Fibroblast of pulmonary artery (primary cell): ENCODE measurements around the gene DNAJC15.

Experiments used
- DNase-seq: peaks from one replicate; pipeline ENCODE4 v3.0.0-alpha.2; 2010; ENCODE audit warnings: low read depth
- H3K4me3 ChIP-seq: replicated peaks from 2 replicates; pipeline ENCODE4 v1.5.1; 2011; ENCODE audit warnings: low read depth, mild to moderate bottlenecking, control low read depth, low read length, moderate library complexity
- CTCF ChIP-seq: IDR thresholded peaks from 2 replicates; pipeline ENCODE4 v1.5.1; 2011; ENCODE audit warnings: mild to moderate bottlenecking, control low read depth, low read length, inconsistent platforms; ENCODE audit errors: missing control alignments

The DNAJC15 gene

GRCh38 chr13:43107780-43108179 is 84.4 kb downstream of the DNAJC15 start:
- H3K4me3 ChIP-seq = no peak overlapping the region
- TF ChIP-seq CTCF = no peak
- no peak for DNase-seq

- H3K4me3 ChIP-seq = no peak overlapping the region
- no peak for DNase-seq
- TF ChIP-seq CTCF = no peak
Observed at GRCh38 chr13:43110036-43110435, 86.7 kb downstream of the DNAJC15 start.

DNA sequence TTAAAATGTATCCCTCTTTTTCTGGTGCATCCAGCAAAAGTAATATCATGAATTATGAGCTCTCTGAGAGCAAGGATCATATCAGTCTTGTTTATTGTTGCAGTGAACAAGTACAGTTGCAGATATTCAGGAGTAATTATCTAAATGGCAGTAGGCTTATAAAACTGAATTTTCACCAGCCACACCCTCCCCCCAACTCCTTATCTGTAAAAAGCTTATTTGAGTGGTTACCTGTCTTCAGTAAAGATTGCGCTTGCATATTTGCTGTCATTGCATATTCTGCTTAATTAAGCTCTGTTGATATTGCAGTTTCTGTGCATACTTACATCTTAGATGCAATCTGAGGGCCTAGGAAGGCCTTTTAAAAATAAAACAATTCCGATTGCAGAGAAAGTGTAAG is 87.3 kb downstream of the DNAJC15 start:
- DNase-seq = no peak
- no peak for TF ChIP-seq CTCF
- no peak overlapping the region for H3K4me3 ChIP-seq

DNA sequence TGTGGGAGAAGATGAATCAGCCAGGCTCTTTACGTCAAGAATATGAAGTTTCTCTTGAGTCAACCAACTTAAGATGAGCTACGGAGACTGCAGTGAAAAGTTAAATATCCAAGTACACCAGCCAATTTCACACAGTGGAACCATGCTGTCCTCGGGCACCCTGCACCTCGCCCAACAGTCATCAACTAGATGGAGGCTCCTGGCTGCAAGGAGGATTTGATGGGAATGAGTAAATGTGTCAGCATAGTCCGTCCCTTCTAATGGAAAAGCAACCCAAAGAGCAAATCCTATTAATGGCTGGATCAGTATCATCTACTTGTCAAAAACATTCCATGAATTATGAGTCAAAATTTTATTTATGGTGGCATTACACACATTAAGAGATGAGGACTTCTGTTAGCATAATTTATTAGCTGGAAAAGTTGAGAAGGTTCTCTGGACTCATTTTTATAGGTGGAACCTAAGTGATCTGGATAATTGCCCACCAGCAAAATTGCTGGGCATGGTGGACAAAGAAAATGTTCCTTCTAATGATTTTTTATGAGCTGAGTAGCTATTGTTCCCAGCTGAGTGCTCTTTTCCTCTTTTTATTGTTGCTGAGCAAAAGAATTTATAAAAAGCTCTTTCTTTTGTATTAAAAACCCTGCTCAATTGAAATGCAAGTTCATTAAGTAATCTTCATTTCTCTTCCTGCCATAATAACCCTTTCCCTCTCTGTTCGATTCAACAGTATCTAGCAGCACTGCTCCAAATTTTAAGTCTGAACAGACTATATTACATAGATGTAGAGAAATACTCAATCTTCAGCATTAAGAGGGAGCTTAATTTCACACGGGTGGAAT is 88.4 kb downstream of the DNAJC15 start:
- DNase-seq = no peak
- no peak overlapping the region for H3K4me3 ChIP-seq
- no peak for TF ChIP-seq CTCF

DNA sequence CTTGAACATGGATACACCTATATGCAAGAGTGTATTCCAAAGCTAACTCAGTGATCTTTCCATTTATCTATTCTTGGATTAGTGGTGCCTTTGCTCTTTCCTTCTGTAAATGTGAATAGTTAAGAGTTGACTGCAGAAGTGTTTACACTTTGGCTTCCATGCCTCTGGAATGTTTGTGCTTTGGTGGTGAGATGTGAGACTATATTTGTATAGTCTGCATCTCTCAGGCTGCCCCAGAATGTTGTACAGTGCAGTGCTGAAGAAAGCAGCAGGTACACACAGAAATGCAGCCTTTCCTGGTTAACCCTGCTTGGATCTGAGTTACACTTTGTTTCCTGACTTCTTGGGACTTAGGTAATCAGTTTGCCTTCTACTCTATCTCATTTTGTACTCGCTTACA is 90.2 kb downstream of the DNAJC15 start:
- no peak overlapping the region for H3K4me3 ChIP-seq
- DNase-seq = no peak
- no peak for TF ChIP-seq CTCF

GRCh38 chr13:43114504-43114903 is 91.1 kb downstream of the DNAJC15 start:
- no peak for DNase-seq
- no peak for TF ChIP-seq CTCF
- H3K4me3 ChIP-seq = no peak overlapping the region

GRCh38 chr13:43115141-43115540 is 91.8 kb downstream of the DNAJC15 start:
- DNase-seq = no peak
- no peak overlapping the region for H3K4me3 ChIP-seq
- no peak for TF ChIP-seq CTCF
